Mucosa of descending colon (tissue), 3 donors: ENCODE data around the gene TMEM106B. TPM values are rescaled to one million over a fixed set of nuclear protein-coding genes. Genes with fewer than 3 reads are reported as not detected.
"Not testable (repeated sequence)": the region's sequence is repeated elsewhere in the genome, so short reads cannot be mapped to it uniquely, and the experiment has no call there.

Source experiments
- ATAC-seq: fragments of 200-7000 bp; cut with Tn5 transposase; one replicate; pipeline ENCODE4 v1.9.1; 2020; ENCODE audit warnings: mild to moderate bottlenecking, moderate library complexity
- DNase-seq, 3 donors: peaks; one replicate each; pipeline ENCODE4 v3.0.0-alpha.2; 2020
- H3K36me3 ChIP-seq: fragments of 200-600 bp; one replicate; pipeline ENCODE4 v1.8.0; 2021; ENCODE audit warnings: low read depth, mild to moderate bottlenecking
- H3K4me1 ChIP-seq: fragments of 200-600 bp; one replicate; pipeline ENCODE4 v1.8.0; 2021; ENCODE audit warnings: low read depth, mild to moderate bottlenecking
- H3K4me3 ChIP-seq: fragments of 200-600 bp; one replicate; pipeline ENCODE4 v1.8.0; 2021; ENCODE audit warnings: mild to moderate bottlenecking
- H3K9me3 ChIP-seq: fragments of 200-600 bp; one replicate; pipeline ENCODE4 v1.8.0; 2021; ENCODE audit warnings: mild to moderate bottlenecking
- CTCF ChIP-seq: fragments of 200-600 bp; IDR thresholded peaks from one replicate; pipeline ENCODE4 v1.8.0; 2022; ENCODE audit warnings: antibody characterized with exemption, mild to moderate bottlenecking
- intact Hi-C, 2 donors: fragments of 100-400 bp; cut with DNase I in 1 of 2; cut with micrococcal nuclease in 1 of 2; formaldehyde crosslinking; loops; one replicate each; pipeline versions ENCODE4 v1.11.0 to v1.11.1; 2022; cut with DNase I, micrococcal nuclease
- long read RNA-seq, 2 donors: library from polyadenylated mRNA; unstranded; transcript quantifications; one replicate each; pipeline ENCODE4 v2.0.0, GENCODE V29; 2019 to 2021
- total RNA-seq, 3 donors: library from RNA; stranded (reverse); fragmentation: NEBNext Ultra II Directional in 2 of 3; extraction: Animal tissue kit (Norgen Biotek cat#: 25700) in 2 of 3; gene quantifications; one replicate each; pipeline versions ENCODE4 v1.2.1 to v1.2.4, GENCODE V29; 2021 to 2023
- donor health status: DM: no; HTN: no; CAD: no; lungs with moderate emphysema.
- donor health status: DM: no; HTN: no; CAD: no.
- donor health status: DM: no; HTN: yes; CAD: no.

TMEM106B gene
- 10 to 100 TPM; 44.0 to 64.8 (median 60.2) TPM for total RNA-seq
- long read RNA-seq, donor 1, transcript TMEM106B-202 (8 exons, 2,126 nt): major isoform, 36 of 45 reads
- long read RNA-seq, donor 1, partial matches to known transcripts: 0 of 45 reads
- long read RNA-seq, donor 1, other reads (novel, unspliced or antisense): 9 of 45 reads
- long read RNA-seq, donor 2, transcript TMEM106B-202 (8 exons, 2,126 nt): major isoform, 27 of 37 reads
- long read RNA-seq, donor 2, partial matches to known transcripts: 2 of 37 reads
- long read RNA-seq, donor 2, other reads (novel, unspliced or antisense): 8 of 37 reads

GRCh38 chr7:12211054-12211710 lies at the start of gene TMEM106B:
Gene TMEM106B (plus strand): TSS chr7:12211294. CDS start chr7:12214811, 3,517 bp downstream.
- peak; percentile 96 for ATAC-seq
- DNase-seq: peak; percentile 98 to 99 (median 98)
- Histone ChIP-seq H3K4me1 (peaks cover 9% of the 10 kb centered on the region), H3K4me3 (peak within 1 kb of the TSS; percentile 42), H3K9me3 (no peaks in the 10 kb centered on the region), H3K36me3 (no peaks in the 10 kb centered on the region)
- intact Hi-C loops: no loop called here
- TF ChIP-seq CTCF: no peak

- TF ChIP-seq CTCF: no peak
- no peaks in the 10 kb centered on the region for H3K4me1 ChIP-seq
- DNase-seq (no peak), ATAC-seq (no peak)
- no peak overlapping the region for H3K4me3 ChIP-seq
- intact Hi-C loops: no loop called here
- no peaks in the 10 kb centered on the region for H3K36me3 ChIP-seq
- H3K9me3 ChIP-seq: no peaks in the 10 kb centered on the region
These were observed 48.5 kb upstream of the TMEM106B start for GRCh38 chr7:12162415-12163113.

GRCh38 chr7:12168065-12168464 lies 43.0 kb upstream of the TMEM106B start:
- H3K9me3 ChIP-seq, H3K36me3 ChIP-seq, DNase-seq, ATAC-seq, H3K4me1 ChIP-seq, intact Hi-C loops, H3K4me3 ChIP-seq: not testable (repeated sequence)

- H3K9me3 ChIP-seq, H3K4me3 ChIP-seq, H3K4me1 ChIP-seq, intact Hi-C loops, H3K36me3 ChIP-seq: not testable (repeated sequence)
- ATAC-seq (peak; percentile 90), DNase-seq (peak; percentile 59 to 65 (median 64))
These were observed 40.9 kb upstream of the TMEM106B start for GRCh38 chr7:12169981-12170820.

- Histone ChIP-seq H3K4me3 (no peak overlapping the region), H3K9me3 (peaks cover under 1% of the 10 kb centered on the region), H3K4me1 (no peaks in the 10 kb centered on the region), H3K36me3 (no peaks in the 10 kb centered on the region)
- no peak for ATAC-seq
- DNase-seq: no peak
- TF ChIP-seq CTCF: no peak
- intact Hi-C loops: no loop called here
These were observed 37.4 kb upstream of the TMEM106B start for GRCh38 chr7:12173671-12174070.

- no peak for TF ChIP-seq CTCF
- Histone ChIP-seq H3K9me3 (no peaks in the 10 kb centered on the region), H3K4me1 (no peaks in the 10 kb centered on the region), H3K36me3 (no peaks in the 10 kb centered on the region), H3K4me3 (no peak overlapping the region)
- DNase-seq (no peak), ATAC-seq (no peak)
- intact Hi-C loops: no loop called here
These were observed 36.2 kb upstream of the TMEM106B start for GRCh38 chr7:12174931-12175330.
